Stimulated activated CD4-positive, alpha-beta T cell treated with anti-CD3 and anti-CD28 coated beads, Interleukin-2, amount 100 ng/mL, for 4 hours (primary cell): Measurements from ENCODE around the gene OR1N1.
"Not testable (repeated sequence)": the region's sequence is repeated elsewhere in the genome, so short reads cannot be mapped to it uniquely, and the experiment has no call there.

Source experiments
- DNase-seq: peaks from one replicate; pipeline ENCODE4 v3.0.0-alpha.2; 2020; ENCODE audit warnings: low read depth

Gene OR1N1, protein sequence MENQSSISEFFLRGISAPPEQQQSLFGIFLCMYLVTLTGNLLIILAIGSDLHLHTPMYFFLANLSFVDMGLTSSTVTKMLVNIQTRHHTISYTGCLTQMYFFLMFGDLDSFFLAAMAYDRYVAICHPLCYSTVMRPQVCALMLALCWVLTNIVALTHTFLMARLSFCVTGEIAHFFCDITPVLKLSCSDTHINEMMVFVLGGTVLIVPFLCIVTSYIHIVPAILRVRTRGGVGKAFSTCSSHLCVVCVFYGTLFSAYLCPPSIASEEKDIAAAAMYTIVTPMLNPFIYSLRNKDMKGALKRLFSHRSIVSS

GRCh38 chr9:122527193-122527592 is at the start of gene OR1N1:
Gene OR1N1 (minus strand): TSS chr9:122527293. CDS start chr9:122527293, 0 bp downstream.
- no peak for DNase-seq

GRCh38 chr9:122572456-122572855 is 45.4 kb upstream of the OR1N1 start:
- no peak for DNase-seq

- DNase-seq = no peak
Measured at GRCh38 chr9:122567901-122568300, 40.8 kb upstream of the OR1N1 start.

DNA sequence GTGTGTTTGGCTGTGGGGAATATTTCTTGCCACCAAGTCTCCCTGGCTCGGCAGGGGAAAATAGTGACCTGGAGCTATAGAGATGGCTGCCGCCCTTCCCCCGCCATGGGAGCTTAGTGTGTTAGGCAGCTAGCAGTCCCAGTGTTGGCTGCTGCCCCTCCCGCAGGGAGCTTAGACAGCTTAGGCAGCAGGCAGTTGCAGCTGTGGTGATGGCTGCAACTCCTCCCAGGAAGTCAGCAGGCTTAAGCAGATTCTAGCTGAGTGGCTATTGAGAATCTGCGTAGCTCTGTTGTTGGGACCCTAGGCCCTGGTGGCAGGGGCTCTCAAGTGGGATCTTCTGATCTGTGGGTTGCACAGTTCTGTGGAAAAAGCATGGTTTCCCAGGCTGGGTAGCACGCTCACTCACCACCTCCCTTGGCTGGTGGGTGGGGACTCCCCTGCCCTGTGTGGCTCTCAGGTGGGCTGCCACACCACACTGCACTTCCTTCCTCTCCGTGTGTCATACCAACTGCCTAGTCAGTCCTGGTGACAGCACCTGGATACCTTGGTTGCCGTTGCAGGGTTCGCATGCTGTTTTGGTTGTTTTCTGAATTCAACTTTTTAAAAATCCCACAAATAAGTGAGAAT is 35.2 kb upstream of the OR1N1 start:
- DNase-seq = no peak

DNA sequence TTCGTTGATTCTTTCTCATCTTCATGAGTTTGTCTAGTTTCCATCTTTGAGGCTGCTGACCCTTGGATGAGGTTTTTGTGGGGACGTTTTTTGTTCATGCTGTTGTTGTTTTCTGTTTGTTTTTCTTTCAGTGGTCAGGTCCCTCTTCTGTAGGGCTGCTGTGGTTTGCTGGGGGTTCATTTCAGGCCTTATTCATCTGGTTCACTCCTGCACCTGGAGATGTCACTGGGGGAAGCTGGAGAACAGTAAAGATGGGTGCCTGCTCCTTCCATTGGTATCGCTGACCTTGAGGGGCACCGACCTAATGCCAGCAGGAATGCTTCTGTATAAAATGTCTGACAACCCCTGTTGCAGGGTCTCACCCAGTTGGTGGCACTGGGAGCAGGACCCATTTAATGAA is 34.4 kb upstream of the OR1N1 start:
- DNase-seq = no peak

DNA sequence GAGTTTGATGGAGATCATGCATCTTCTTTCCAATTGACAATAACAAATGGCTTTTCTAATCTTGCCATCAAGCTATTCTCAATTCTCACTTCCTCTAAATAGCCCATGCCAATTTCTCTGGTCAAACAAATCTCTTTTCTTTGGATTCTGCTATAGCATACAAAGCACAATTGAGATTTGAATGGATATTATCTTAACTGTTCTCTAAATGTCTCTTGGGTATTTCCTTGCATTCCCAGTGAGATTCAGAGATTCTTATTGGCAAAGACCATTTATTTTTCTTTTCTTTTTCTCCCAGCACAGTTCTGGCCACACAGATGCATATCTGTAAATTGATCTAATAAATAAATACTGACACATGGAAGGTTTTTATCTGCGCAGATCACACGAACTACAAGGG is 25.7 kb upstream of the OR1N1 start, which contains the start of gene OR1N2:
Gene OR1N2 (plus strand): TSS at position 301 of the 400 bp plus-strand sequence. CDS start 100 bp downstream, outside the sequence.
- DNase-seq = no peak

DNA sequence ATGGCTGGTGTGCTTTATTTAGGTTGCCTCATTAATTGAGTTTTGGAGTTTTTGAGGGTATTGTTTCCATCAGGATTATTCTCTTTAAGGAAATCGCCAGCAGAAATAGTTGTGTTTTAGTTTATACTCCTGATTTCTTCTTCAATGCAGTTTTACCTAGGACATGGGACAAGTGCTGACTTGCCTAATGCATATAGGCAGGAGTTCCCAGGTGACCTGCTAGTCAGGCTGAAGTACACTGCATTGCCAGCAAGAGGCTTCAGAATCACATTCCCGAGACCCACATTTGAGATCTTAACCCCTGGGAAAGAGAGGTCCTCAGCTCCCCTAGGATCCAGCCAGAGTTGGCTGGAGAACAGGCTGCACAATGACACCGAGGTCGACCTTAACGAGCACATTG is 24.3 kb upstream of the OR1N1 start:
- DNase-seq = no peak

DNA sequence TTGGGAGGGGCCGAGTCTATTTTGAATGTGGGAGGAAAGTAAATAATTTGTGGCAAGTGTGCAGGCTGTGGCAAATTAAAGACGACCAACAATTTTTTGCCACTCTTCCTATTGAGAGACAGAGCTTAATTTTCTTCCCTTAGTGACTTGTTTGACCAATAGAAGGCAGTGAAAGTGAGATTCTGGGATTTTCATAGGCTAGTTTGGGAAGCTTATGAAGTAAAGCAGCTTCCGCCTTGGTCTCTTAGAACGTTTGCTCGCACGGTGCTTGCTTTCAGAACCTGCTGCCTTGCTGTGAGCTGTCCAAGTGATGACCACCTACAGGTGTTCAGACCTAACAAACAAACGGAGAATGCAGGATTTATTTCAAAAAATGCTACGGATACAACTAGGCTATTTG is 19.1 kb upstream of the OR1N1 start:
- DNase-seq = no peak

GRCh38 chr9:122538757-122539156 is 11.7 kb upstream of the OR1N1 start:
- DNase-seq = no peak

- DNase-seq = not testable (repeated sequence)
Measured at GRCh38 chr9:122537066-122537465, 10.0 kb upstream of the OR1N1 start.

GRCh38 chr9:122536134-122536533 is 9.0 kb upstream of the OR1N1 start:
- DNase-seq = no peak

DNA sequence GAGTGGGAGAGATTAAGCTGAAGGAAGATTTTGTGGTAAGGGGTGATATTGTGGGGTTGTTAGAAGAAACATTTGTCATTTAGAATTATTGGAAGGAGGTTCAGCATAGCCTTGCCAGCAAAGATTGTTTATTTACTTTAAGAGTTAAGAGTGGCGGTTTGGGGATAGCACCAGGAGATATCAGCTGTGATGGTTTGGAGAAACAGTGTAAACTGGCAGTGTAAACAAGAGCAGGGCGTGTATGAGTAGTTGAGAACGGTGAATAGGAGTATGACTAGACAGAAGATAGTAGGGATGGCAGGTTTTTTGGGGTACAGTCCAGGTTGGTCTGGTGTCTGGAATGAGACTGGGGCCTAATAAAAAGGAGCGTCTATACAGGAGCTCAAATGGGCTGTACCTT is 4.1 kb upstream of the OR1N1 start:
- DNase-seq = not testable (repeated sequence)

DNA sequence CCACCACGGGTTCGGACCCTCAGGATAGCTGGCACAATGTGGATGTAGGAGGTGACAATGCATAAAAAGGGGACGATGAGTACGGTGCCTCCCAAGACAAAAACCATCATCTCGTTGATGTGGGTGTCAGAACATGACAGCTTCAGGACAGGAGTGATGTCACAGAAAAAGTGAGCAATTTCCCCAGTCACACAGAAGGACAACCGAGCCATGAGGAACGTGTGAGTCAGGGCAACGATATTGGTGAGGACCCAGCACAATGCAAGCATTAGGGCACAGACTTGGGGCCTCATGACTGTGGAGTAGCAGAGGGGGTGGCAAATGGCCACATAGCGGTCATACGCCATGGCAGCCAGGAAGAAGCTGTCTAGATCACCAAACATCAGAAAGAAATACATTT is 491 bp downstream of the OR1N1 start:
- no peak for DNase-seq

DNA sequence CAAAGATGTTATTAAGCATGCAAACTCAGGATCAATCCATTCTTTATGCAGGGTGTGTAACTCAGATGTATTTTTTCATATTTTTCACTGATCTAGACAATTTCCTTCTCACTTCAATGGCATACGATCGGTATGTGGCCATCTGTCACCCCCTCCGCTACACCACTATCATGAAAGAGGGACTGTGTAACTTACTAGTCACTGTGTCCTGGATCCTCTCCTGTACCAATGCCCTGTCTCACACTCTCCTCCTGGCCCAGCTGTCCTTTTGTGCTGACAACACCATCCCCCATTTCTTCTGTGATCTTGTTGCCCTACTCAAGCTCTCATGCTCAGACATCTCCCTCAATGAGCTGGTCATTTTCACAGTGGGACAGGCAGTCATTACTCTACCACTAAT is 7.7 kb downstream of the OR1N1 start:
- no peak for DNase-seq

DNA sequence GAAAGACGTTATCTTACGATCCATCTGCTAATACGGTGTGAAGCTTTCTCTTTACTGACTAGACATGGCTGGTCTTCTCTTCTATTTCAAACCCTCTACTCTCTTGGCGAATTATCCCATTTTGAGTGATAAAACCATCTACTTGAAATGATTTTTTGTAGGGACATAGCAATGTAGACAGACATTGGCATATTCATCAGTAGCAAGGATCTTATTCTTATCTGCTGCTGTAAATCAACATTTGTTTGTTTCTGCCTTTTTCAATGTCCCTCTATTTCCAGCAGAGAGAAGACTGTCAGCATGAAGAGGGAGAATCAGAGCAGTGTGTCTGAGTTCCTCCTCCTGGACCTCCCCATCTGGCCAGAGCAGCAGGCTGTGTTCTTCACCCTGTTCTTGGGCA is 8.3 kb downstream of the OR1N1 start, which contains the start of gene OR1J4:
Gene OR1J4 (plus strand): TSS at position 301 of the 400 bp plus-strand sequence. CDS start 0 bp downstream, at position 301.
- no peak for DNase-seq

DNA sequence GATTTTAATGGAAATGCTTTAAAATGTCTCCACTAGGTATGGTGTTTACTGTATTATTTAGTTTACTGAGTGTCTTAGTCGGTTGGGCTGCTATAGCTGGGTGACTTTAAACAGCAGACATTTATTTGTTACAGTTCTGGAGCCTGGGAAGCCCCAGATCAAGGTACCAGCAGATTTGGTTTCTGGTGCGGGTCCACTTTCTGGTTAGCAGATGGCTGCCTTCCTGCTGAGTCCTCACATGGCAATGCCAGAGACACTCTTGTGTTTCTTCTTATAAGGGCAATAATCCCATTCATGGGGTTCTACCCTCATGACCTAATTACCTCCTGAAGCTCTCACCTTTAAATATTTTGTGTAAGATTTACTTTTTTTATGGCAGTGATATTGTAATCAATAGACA is 8.9 kb downstream of the OR1N1 start:
- DNase-seq = no peak

- DNase-seq = no peak
Measured at GRCh38 chr9:122510502-122510901, 16.6 kb downstream of the OR1N1 start, which contains the start of gene OR1J2. Gene OR1J2 (plus strand): TSS chr9:122510802. CDS start chr9:122510802, 0 bp downstream.

DNA sequence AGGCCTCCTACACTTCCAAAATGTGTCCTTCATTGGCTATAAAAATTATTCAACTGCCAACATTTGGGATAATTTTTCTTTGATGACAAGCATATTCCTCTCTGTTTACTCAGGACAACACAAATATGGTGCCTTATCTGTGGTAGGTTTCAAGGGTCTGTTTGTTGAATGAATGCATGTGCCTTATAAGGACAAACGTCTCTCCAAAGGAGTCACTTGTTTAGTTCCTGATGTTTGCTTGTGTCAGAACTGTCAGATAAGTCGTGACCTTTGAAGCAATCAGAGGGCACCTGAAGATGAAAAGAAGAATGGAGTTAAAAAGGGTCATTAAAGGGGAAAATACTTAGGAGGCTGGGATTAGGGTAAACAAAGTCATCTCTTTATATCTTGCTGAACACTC is 20.1 kb downstream of the OR1N1 start:
- DNase-seq = no peak

- DNase-seq = no peak
Measured at GRCh38 chr9:122498883-122499288, 28.2 kb downstream of the OR1N1 start.

DNA sequence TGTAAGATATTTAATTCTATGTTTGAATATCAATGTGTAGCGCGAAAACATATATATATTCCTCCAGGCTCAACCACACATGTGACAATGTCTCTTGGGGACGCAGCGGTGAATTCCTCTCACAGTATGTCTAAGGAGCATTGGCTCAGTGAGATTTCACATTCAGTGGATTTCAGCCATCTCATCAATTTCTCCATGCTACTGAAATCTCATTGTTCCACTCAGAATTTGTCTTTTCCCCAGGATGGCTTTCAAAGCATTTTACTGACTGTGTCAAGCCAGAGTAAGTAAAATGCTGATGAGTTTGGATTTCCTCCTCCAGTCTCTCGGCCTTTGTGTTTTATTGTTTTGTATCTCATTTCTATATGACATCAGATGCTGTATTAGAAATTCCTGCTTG is 48.0 kb downstream of the OR1N1 start:
- no peak for DNase-seq

GRCh38 chr9:122477826-122478225 is 49.3 kb downstream of the OR1N1 start, which contains the start of gene OR1J1:
Gene OR1J1 (minus strand): TSS chr9:122477926. CDS start chr9:122477926, 0 bp downstream.
- no peak for DNase-seq

DNA sequence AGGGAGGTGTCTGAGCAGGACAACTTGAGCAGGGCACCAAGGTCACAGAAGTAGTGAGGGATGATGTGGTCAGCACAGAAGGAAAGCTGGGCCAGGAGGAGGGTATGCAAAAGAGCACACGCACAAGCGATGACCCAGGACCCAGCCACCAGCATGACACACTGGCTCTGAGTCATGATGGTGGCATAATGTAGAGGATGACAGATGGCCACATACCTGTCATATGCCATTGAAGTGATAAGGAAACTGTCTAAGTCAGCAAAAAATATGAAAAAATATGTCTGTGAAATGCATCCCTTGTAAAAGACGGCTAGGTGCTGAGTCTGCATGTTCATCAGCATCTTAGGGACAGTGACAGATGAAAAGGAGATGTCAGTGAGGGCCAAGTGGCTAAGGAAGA is 49.7 kb downstream of the OR1N1 start:
- DNase-seq = no peak
